Adrenal gland (tissue), 12 donors: Measurements from ENCODE around the gene FUT8. TPM values are rescaled to one million over a fixed set of nuclear protein-coding genes. Genes with fewer than 3 reads are reported as not detected.

Experiments
- DNase-seq, 7 donors: peaks; one replicate each; pipeline ENCODE4 v3.0.0-alpha.2; 2019 to 2020
- H3K27ac ChIP-seq, 5 donors: fragments of 200-600 bp; sonication (generic) in 4 of 5; 1 replicate in 3 of 5; 2 replicates in 2 of 5; pipeline versions ENCODE4 v1.5.1 to v1.8.0; 2016 to 2020; ENCODE audit warnings: mild to moderate bottlenecking in 1 of 5
- H3K27me3 ChIP-seq: fragments of 200-600 bp; 2 replicates; pipeline ENCODE4 v1.8.0; 2021
- H3K36me3 ChIP-seq, 2 donors: fragments of 200-600 bp; replicated peaks in 1 of 2; 1 replicate in 1 of 2; 2 replicates in 1 of 2; pipeline versions ENCODE4 v1.5.1 to v1.8.0; 2018 to 2022
- H3K4me1 ChIP-seq, 2 donors: fragments of 200-600 bp; replicated peaks in 1 of 2; 1 replicate in 1 of 2; 2 replicates in 1 of 2; pipeline versions ENCODE4 v1.5.1 to v1.8.0; 2018 to 2021
- H3K4me3 ChIP-seq, 4 donors: fragments of 200-600 bp; sonication (generic) in 3 of 4; one replicate each; pipeline ENCODE4 v1.5.1; 2016 to 2018
- H3K9me3 ChIP-seq, 3 donors: fragments of 200-600 bp; sonication (generic) in 1 of 3; replicated peaks in 1 of 3; 1 replicate in 2 of 3; 2 replicates in 1 of 3; pipeline versions ENCODE4 v1.5.1 to v1.8.0; 2016 to 2021
- CTCF ChIP-seq, 6 experiments: fragments of 450-650 bp in 4 of 6; fragments of 200-600 bp in 2 of 6; sonication (generic) in 1 of 6; IDR thresholded peaks; 1 replicate in 5 of 6; 2 replicates in 1 of 6; pipeline versions ENCODE4 v1.5.1 to v1.8.0; 2016 to 2021; ENCODE audit warnings: antibody characterized with exemption in 6 of 6, mild to moderate bottlenecking in 2 of 6, moderate library complexity in 1 of 6
- POLR2A ChIP-seq, 2 donors: fragments of 450-650 bp; IDR thresholded peaks; one replicate each; pipeline ENCODE4 v1.6.1; 2017; ENCODE audit warnings: antibody characterized with exemption in 2 of 2, mild to moderate bottlenecking in 2 of 2, moderate library complexity in 1 of 2
- WGBS, 4 donors: extraction: QIAGEN DNeasy Blood & Tissue Kit in 2 of 4; methylation state at CpG; one replicate each; pipeline versions ENCODE4 v1.1.5 to v1.1.7; 2013 to 2017; 5-methylcytosine and 5-hydroxymethylcytosine counted together
- intact Hi-C, 2 donors: fragments of 100-400 bp; cut with DNase I; formaldehyde crosslinking; loops; one replicate each; pipeline versions ENCODE4 v1.14.1 to v1.15.0; 2022 to 2023
- polyA plus RNA-seq, 3 donors: library from polyadenylated mRNA; stranded (reverse); fragments of 200-250 nt in 2 of 3; fragments of 350-450 nt in 1 of 3; fragmentation: Illumina TruSeq in 1 of 3; extraction: RNeasy Lipid Tissue Mini Kit (QIAGEN cat#74804) in 1 of 3; gene quantifications; one replicate each; pipeline ENCODE4 v1.2.3, GENCODE V29; 2013 to 2014
- total RNA-seq, 9 donors: library from RNA; depleted of rRNA in 4 of 9; stranded (reverse); fragments of >200 nt in 4 of 9; fragments of 120-200 nt in 1 of 9; fragmentation: NEBNext Ultra II Directional in 1 of 9; extraction: Animal tissue kit (Norgen Biotek cat#: 25700) in 1 of 9; gene quantifications; one replicate each; pipeline versions ENCODE4 v1.1.0 to v1.2.4, GENCODE V29; 2013 to 2023
- donor health status: healthy with polysubstance abuse.
- donor health status: Bipolar disorder and iron deficiency.
- donor health status: DM: yes; HTN: yes; CAD: no.
- donor health status: DM: no; HTN: no; CAD: no.
- donor health status: DM: no; HTN: no; CAD: no.
- donor health status: DM: yes; HTN: yes; CAD: no.

FUT8 gene
- total and polyA plus RNA-seq, 12 donors: 7.8 to 32.1 (median 21.1) TPM

GRCh38 chr14:65414961-65415589 is 2.5 kb downstream of the FUT8 start:
- no peaks in the 10 kb centered on the region for H3K27me3 ChIP-seq
- H3K4me3 ChIP-seq: no peak overlapping the region
- TF ChIP-seq CTCF (IDR thresholded peaks at IDR 0.05) (peak; percentile 6 to 63 (median 50)), POLR2A (IDR thresholded peaks at IDR 0.05) (no peak)
- H3K36me3 ChIP-seq: no peaks in the 10 kb centered on the region
- peak in 2 of 7 donors; percentile 33 to 43 for DNase-seq
- H3K4me1 ChIP-seq: peaks cover 0 to 15% of the 10 kb centered on the region in 2 donors
- H3K9me3 ChIP-seq: no peaks in the 10 kb centered on the region
- 52 to 63% (median 59%) methylated on average over 3 of the region's 3 CpGs for WGBS, 4 donors
- H3K27ac ChIP-seq: no peak overlapping the region
- intact Hi-C loops: loop anchor here (5.0 kb wide), 4 partner anchors 188 to 542 kb away; no protein-coding TSS in a partner anchor

GRCh38 chr14:65415613-65416012 is 3.1 kb downstream of the FUT8 start:
- H3K4me1 ChIP-seq: peaks cover 0 to 15% of the 10 kb centered on the region in 2 donors
- no peak overlapping the region for H3K27ac ChIP-seq
- no peaks in the 10 kb centered on the region for H3K27me3 ChIP-seq
- H3K4me3 ChIP-seq: no peak overlapping the region
- no peaks in the 10 kb centered on the region for H3K36me3 ChIP-seq
- no peak for DNase-seq
- intact Hi-C loops: no loop called here
- no peak for TF ChIP-seq POLR2A (IDR thresholded peaks at IDR 0.05)
- no peak for TF ChIP-seq CTCF (IDR thresholded peaks at IDR 0.05)
- WGBS, 4 donors: 75 to 87% (median 85%) methylated on average over 3 of the region's 3 CpGs
- no peaks in the 10 kb centered on the region for H3K9me3 ChIP-seq

GRCh38 chr14:65419593-65420252 is 7.2 kb downstream of the FUT8 start:
- intact Hi-C loops: no loop called here
- H3K27me3 ChIP-seq: no peaks in the 10 kb centered on the region
- 76 to 80% (median 78%) methylated on average over 5 of the region's 5 CpGs for WGBS, 4 donors

More at GRCh38 chr14:65419593-65420252, 7.2 kb downstream of the FUT8 start:
- no peak overlapping the region for H3K4me3 ChIP-seq
- H3K4me1 ChIP-seq: peaks cover 0 to 3% of the 10 kb centered on the region in 2 donors
- DNase-seq: no peak
- TF ChIP-seq POLR2A (IDR thresholded peaks at IDR 0.05) (no peak), CTCF (IDR thresholded peaks at IDR 0.05) (no peak)
- no peaks in the 10 kb centered on the region for H3K36me3 ChIP-seq
- no peaks in the 10 kb centered on the region for H3K9me3 ChIP-seq
- no peak overlapping the region for H3K27ac ChIP-seq
